LHCN-M2 (cell line): ENCODE data around the gene OSBPL8. TPM values are rescaled to one million over a fixed set of nuclear protein-coding genes. Genes with fewer than 3 reads are reported as not detected.

Experiments used
- DNase-seq: peaks from one replicate; pipeline ENCODE4 v3.0.0-alpha.2; 2012; ENCODE audit warnings: low read depth
- total RNA-seq: library from RNA; depleted of rRNA; stranded (reverse); fragments of >200 nt; gene quantifications from 2 replicates; pipeline ENCODE4 v1.2.3, GENCODE V29; 2014; rRNA removed

OSBPL8 gene
- total RNA-seq, 1 experiment from 2014 or later, result 56.8 TPM

DNA sequence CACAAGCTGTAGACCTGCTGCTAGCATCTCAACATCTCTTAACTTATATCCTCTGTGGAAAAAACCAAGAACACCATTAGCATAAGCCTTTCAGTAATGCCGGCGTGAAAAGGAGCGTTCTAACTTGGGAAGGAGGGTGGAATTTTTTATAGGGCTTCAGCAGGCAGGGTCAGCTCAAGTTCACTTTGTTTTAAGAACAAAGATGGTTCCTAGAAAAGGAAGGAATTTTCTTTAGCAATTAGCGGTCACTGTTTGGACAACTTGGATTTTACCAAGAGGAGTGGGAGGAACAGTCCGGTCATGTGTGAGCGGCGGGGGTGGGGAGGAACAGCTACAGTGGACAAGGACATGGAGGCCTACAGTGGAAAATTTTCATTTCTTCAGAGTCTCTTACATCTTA lies 247.3 kb downstream of the OSBPL8 start:
- DNase-seq, result no peak

DNA sequence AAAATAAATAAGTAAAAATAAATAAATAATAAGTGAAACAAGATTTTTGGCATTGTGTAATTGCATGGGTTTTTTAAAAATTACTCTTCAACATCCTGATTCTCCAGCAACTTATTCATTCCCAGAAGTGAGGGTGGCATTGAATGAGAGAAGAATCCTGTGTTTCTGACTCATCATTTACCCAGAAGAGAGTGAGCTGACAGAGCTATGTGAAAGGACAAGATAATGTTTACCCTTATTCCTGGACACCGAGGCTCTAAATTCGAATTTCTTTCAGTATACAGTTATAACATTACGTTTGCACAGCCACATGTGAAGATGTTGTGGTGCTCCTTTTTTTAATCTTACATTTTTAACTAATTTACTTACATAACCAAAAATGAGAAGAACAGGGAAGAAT lies 247.8 kb downstream of the OSBPL8 start:
- DNase-seq, result peak; percentile 65

DNA sequence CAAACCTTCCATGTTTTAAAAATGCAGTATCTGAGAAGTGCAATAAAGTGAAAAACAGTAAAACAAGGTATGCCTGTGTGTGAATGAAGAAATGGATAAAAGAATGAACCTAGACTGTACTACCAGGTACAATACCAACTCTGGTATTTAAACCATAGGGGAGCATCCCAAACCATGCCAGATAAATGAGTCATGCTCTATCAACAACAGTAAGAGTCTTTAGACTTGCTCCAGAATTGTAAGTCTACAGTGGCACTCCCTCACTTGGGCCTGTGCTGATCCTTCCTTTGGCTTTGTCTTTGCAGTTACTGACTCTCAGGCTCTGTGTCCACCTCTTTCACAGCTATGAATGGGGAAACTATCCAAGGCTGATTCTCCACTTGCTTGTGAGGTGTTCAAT lies 249.5 kb downstream of the OSBPL8 start:
- peak; percentile 46 for DNase-seq

DNA sequence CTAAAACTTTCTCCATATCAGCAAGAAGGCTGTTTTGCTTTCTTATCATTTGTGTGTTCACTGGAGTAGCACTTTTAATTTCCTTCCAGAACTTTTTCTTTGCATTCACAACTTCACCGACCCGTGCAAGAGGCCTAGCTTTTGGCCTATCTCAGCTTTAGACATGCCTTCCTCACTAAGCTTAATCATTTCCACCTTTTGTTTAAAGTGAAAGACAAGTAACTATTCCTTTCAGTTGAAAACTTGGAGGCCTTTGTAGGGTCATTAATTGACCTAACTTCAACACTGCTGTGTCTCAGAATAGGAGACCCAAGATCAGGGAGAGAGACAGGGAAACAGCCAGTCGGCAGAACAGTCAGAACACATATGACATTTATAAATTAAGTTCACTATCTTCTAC lies 250.7 kb downstream of the OSBPL8 start:
- DNase-seq, result no peak

DNA sequence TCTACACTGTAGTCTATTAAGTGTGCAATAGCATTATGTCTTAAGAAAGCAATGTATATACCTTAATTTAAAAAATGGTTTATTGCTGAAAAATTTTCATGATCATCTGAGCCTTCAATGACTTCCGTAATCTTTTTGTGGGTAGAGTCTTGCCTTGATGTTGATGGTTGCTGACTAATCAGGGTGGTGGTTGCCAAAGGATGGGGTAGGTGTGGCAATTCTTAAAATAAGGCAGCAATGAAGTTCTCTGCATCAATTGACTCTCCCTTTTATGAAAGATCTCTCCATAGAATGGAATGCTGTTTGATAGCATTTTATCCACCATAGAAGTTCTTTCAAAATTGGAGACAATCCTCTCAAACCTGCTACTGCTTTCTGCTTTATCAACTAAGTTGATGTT lies 252.5 kb downstream of the OSBPL8 start:
- DNase-seq, result no peak

DNA sequence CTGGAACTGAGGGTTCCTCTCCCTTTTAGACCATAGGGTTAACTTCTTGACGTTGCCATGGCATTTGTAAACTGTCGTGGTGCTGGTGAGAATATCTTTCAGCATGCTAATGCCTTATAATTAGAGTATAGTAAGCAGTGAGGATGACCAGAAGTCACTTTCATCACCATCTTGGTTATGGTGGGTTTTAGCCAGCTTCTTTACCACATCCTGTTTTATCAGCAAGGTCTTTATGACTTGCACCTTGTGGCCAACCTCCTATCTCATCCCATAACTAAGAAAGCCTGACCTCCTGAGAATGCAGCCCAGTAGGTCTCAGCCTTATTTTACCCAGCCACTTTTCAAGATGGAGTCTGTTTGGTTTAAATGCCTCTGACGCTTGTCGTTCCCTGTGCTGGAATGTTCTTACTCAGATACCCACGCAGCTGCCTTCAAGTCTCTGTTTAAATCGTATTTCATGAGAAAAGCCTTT lies 255.5 kb downstream of the OSBPL8 start:
- no peak for DNase-seq

DNA sequence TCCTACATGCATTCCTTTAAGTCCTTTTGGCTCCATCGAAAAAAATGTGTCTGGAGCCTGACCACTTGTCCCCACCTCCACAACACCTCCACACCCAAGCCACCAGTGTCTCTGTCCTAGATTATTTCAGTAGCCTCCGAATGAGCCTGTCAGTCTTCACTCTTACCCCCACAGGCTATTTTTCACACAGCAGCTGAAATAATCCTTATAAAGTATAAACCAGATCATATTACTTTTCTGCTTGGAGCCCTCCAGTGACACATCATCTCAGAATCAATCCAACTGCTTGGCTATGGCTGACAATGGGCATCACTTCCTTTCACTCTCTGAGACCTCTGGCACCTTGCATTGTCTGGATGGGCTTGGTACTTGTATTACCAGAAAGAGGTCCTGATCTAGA lies 256.2 kb downstream of the OSBPL8 start:
- peak; percentile 87 for DNase-seq

Other genes with a start within 250 kb of the OSBPL8 start
- 12.4 and 15.5 TPM in 2 replicates for gene BBS10, start 211.4 kb downstream of the OSBPL8 start, total RNA-seq
- 18.1 and 23.9 TPM in 2 replicates for gene ZDHHC17, start 204.3 kb upstream of the OSBPL8 start, total RNA-seq